HG02938 (cell line): ENCODE measurements around the gene PSMD5.

Experiments
- ATAC-seq: cut with Tn5 transposase; IDR thresholded peaks from one replicate; pipeline ENCODE4 v1.9.1; 2021; ENCODE audit warnings: mild to moderate bottlenecking, moderate library complexity; ENCODE audit not compliant: unreplicated experiment

PSMD5 gene

GRCh38 chr9:120842685-120843485 lies at the start of gene PSMD5:
Gene PSMD5, minus strand, starts transcription at chr9:120842922. Its CDS starts 13 bp downstream, at chr9:120842909.
- peak; percentile 98 for ATAC-seq

GRCh38 chr9:120891884-120892747 lies 49.4 kb upstream of the PSMD5 start:
- peak; percentile 23 for ATAC-seq

- no peak for ATAC-seq
Observed at GRCh38 chr9:120891245-120891883, 48.6 kb upstream of the PSMD5 start.

GRCh38 chr9:120890320-120891244 lies 47.9 kb upstream of the PSMD5 start:
- ATAC-seq: no peak

- no peak for ATAC-seq
Observed at GRCh38 chr9:120889606-120890271, 47.0 kb upstream of the PSMD5 start.

GRCh38 chr9:120888626-120889025 lies 45.9 kb upstream of the PSMD5 start:
- no peak for ATAC-seq

GRCh38 chr9:120886490-120886967 lies 43.8 kb upstream of the PSMD5 start:
- no peak for ATAC-seq

GRCh38 chr9:120885958-120886357 lies 43.2 kb upstream of the PSMD5 start:
- ATAC-seq: no peak

GRCh38 chr9:120885457-120885856 lies 42.7 kb upstream of the PSMD5 start:
- no peak for ATAC-seq

GRCh38 chr9:120883608-120883996 lies 40.9 kb upstream of the PSMD5 start:
- no peak for ATAC-seq

GRCh38 chr9:120882935-120883607 lies 40.3 kb upstream of the PSMD5 start:
- no peak for ATAC-seq

GRCh38 chr9:120879446-120879845 lies 36.7 kb upstream of the PSMD5 start:
- ATAC-seq: no peak

GRCh38 chr9:120878188-120879130 lies 35.7 kb upstream of the PSMD5 start:
- ATAC-seq: no peak

- ATAC-seq: peak; percentile 33
Observed at GRCh38 chr9:120877276-120878034, 34.7 kb upstream of the PSMD5 start.

- peak; percentile 16 for ATAC-seq
Observed at GRCh38 chr9:120876842-120877240, 34.1 kb upstream of the PSMD5 start, which contains the start of gene PHF19. Gene PHF19, minus strand, starts transcription at chr9:120877188. Its CDS starts 2,447 bp downstream, at chr9:120874741.

- peak; percentile 47 for ATAC-seq
Observed at GRCh38 chr9:120875954-120876841, 33.5 kb upstream of the PSMD5 start.
